Endothelial cell of umbilical vein (primary cell): ENCODE results near the gene IL17REL. TPM values are rescaled to one million over a fixed set of nuclear protein-coding genes. Genes with fewer than 3 reads are reported as not detected.

Experiments
- BruUV-seq: library from RNA; stranded (reverse); fragments of 400-500 nt; replicated peaks from 2 replicates; lab custom pipeline; 2021; lab: Mats Ljungman, UMichigan
- CTCF ChIA-PET: fragments of 300-600, 350-600 bp; sonication (Branson Sonifier 250); formaldehyde crosslinking; loops from one replicate; lab custom pipeline; 2021; ENCODE audit warnings: antibody characterized with exemption, inconsistent platforms; lab: Charles Lee
- POLR2A ChIA-PET: fragments of 300-600, 350-600 bp; sonication (Branson Sonifier 250); formaldehyde crosslinking; loops from one replicate; lab custom pipeline; 2021; ENCODE audit warnings: antibody characterized with exemption, inconsistent platforms; lab: Charles Lee
- DNase-seq: peaks from one replicate; pipeline ENCODE4 v3.0.0-alpha.2; 2011; ENCODE audit warnings: low read depth, low spot score
- FAIRE-seq: peaks from 2 replicates; lab custom pipeline; 2011; peaks lifted over from hg19 to GRCh38; lab: Jason Lieb, UNC
- H2AFZ ChIP-seq: 2 replicates; pipeline ENCODE4 v1.6.0; 2012; ENCODE audit warnings: low read depth, low read length, control low read depth, inconsistent platforms
- H3K27ac ChIP-seq: 2 replicates; pipeline ENCODE4 v1.5.1; 2011; ENCODE audit warnings: low read depth, mild to moderate bottlenecking, control low read depth, low read length, moderate library complexity; ENCODE audit not compliant: insufficient read depth
- H3K27me3 ChIP-seq, 2 experiments: 2 replicates each; pipeline versions ENCODE4 v1.6.0 to v1.6.1; 2011; ENCODE audit warnings: low read length in 2 of 2, mixed read lengths in 1 of 2; ENCODE audit not compliant: control insufficient read depth in 2 of 2, insufficient read depth in 2 of 2
- H3K36me3 ChIP-seq, 2 experiments: 2 replicates in 1 of 2; 3 replicates in 1 of 2; pipeline ENCODE4 v1.5.1; 2011; ENCODE audit warnings: low read length in 2 of 2, mild to moderate bottlenecking in 1 of 2, moderate library complexity in 1 of 2; ENCODE audit not compliant: control insufficient read depth in 2 of 2, insufficient read depth in 2 of 2; ENCODE audit errors: extremely low read depth in 1 of 2
- H3K4me1 ChIP-seq: 3 replicates; pipeline ENCODE4 v1.5.1; 2011; ENCODE audit warnings: mild to moderate bottlenecking, low read length; ENCODE audit not compliant: control insufficient read depth, insufficient read depth; ENCODE audit errors: extremely low read depth
- H3K4me2 ChIP-seq: 2 replicates; pipeline ENCODE4 v1.6.1; 2011; ENCODE audit warnings: low read length, control low read depth, mixed read lengths; ENCODE audit not compliant: insufficient read depth
- H3K4me3 ChIP-seq, 3 experiments: fragments of 200-600 bp in 1 of 3; sonication (generic), shearing (Covaris generic) in 1 of 3; replicated peaks in 1 of 3; 2 replicates each; pipeline ENCODE4 v1.5.1; 2011 to 2016; ENCODE audit warnings: control low read depth in 3 of 3, low read length in 3 of 3, mild to moderate bottlenecking in 2 of 3, inconsistent platforms in 1 of 3, low read depth in 1 of 3, moderate library complexity in 1 of 3; ENCODE audit not compliant: insufficient read depth in 1 of 3
- H3K79me2 ChIP-seq: 2 replicates; pipeline ENCODE4 v1.6.0; 2012; ENCODE audit warnings: low read length, inconsistent platforms; ENCODE audit not compliant: control insufficient read depth, insufficient read depth
- H3K9ac ChIP-seq: replicated peaks from 2 replicates; pipeline ENCODE3; 2011; ENCODE audit warnings: low read length, control low read depth; ENCODE audit not compliant: insufficient read depth; ENCODE audit errors: extremely low read depth
- H3K9me1 ChIP-seq: replicated peaks from 3 replicates; pipeline ENCODE4 v1.6.0; 2011; ENCODE audit warnings: mild to moderate bottlenecking, low read length; ENCODE audit not compliant: control insufficient read depth, insufficient read depth; ENCODE audit errors: extremely low read depth
- H3K9me3 ChIP-seq: replicated peaks from 2 replicates; pipeline ENCODE4 v1.5.1; 2012; ENCODE audit warnings: low read length, inconsistent platforms; ENCODE audit not compliant: control insufficient read depth, insufficient read depth
- H4K20me1 ChIP-seq: replicated peaks from 2 replicates; pipeline ENCODE3; 2011; ENCODE audit warnings: mild to moderate bottlenecking, low read length; ENCODE audit not compliant: control insufficient read depth, insufficient read depth; ENCODE audit errors: extremely low read depth
- EZH2 ChIP-seq: IDR thresholded peaks from 2 replicates; pipeline ENCODE4 v1.6.1; 2012; ENCODE audit warnings: borderline replicate concordance, low read depth, mild to moderate bottlenecking, moderate library complexity, low read length, inconsistent platforms; ENCODE audit not compliant: severe bottlenecking
- FOS ChIP-seq: IDR thresholded peaks from 2 replicates; pipeline ENCODE4 v1.6.1; 2011; ENCODE audit warnings: mild to moderate bottlenecking, low read length, moderate library complexity, borderline replicate concordance; ENCODE audit not compliant: insufficient read depth
- GATA2 ChIP-seq: IDR thresholded peaks from 2 replicates; pipeline ENCODE4 v1.7.0; 2011; ENCODE audit warnings: low read depth, mild to moderate bottlenecking, moderate library complexity, mixed read lengths, low read length; ENCODE audit not compliant: insufficient read length, insufficient read depth
- JUN ChIP-seq: IDR thresholded peaks from 2 replicates; pipeline ENCODE4 v1.6.1; 2011; ENCODE audit warnings: borderline replicate concordance, low read depth; ENCODE audit not compliant: insufficient read length, insufficient read depth
- MAX ChIP-seq: IDR thresholded peaks from 2 replicates; pipeline ENCODE4 v1.6.1; 2011; ENCODE audit not compliant: insufficient read depth, insufficient read length
- MYC ChIP-seq: IDR thresholded peaks from one replicate; pipeline ENCODE4 v1.6.1; 2011; ENCODE audit warnings: mild to moderate bottlenecking, low read depth, low read length
- POLR2A ChIP-seq: IDR thresholded peaks from 2 replicates; pipeline ENCODE4 v1.6.1; 2012; ENCODE audit warnings: low read depth, mild to moderate bottlenecking, control low read depth, low read length
- POLR2AphosphoS5 ChIP-seq: IDR thresholded peaks from 2 replicates; pipeline ENCODE4 v1.6.1; 2012; ENCODE audit warnings: low read depth, mild to moderate bottlenecking, control low read depth, low read length, moderate library complexity; ENCODE audit not compliant: insufficient read depth
- dilution Hi-C: fragments of 300-500 bp; cut with MboI; formaldehyde crosslinking; loops from one replicate; pipeline ENCODE4 v1.15.0; 2019; ENCODE audit warnings: low sequenced_read_pairs; ENCODE audit not compliant: extremely low pct_ligation_motif_present
- intact Hi-C: fragments of 100-400 bp; cut with micrococcal nuclease; formaldehyde crosslinking; loops from one replicate; pipeline ENCODE4 v1.10.0; 2022
- polyA plus RNA-seq, 4 experiments: library from polyadenylated mRNA; depleted of rRNA in 3 of 4; stranded (reverse) in 3 of 4; unstranded in 1 of 4; fragments of >200 nt; gene quantifications; 2 replicates each; pipeline versions ENCODE4 v1.2.1 to v1.2.3, GENCODE V29; 2011 to 2012; ENCODE audit warnings: missing spikeins in 1 of 4
- total RNA-seq: library from RNA; stranded (reverse); gene quantifications from 2 replicates; pipeline ENCODE4 v1.2.3, GENCODE V29; 2021
- TF ChIP-seq, protein P1 (sequence below), 2 donors: IDR thresholded peaks; 1 replicate in 1 of 2; 2 replicates in 1 of 2; pipeline ENCODE4 v1.5.1; 2011; ENCODE audit warnings: low read length in 2 of 2, mild to moderate bottlenecking in 2 of 2, moderate library complexity in 2 of 2, control low read depth in 1 of 2, inconsistent platforms in 1 of 2, low read depth in 1 of 2; ENCODE audit not compliant: insufficient read depth in 1 of 2; ENCODE audit errors: extremely low read depth in 1 of 2

The IL17REL gene
- total and polyA plus RNA-seq, 2 donors (not counting 3 experiments of a cell fraction or from before 2014, with no cell fraction given), result 0.06 to 0.15 TPM

- H3K4me1 ChIP-seq, result no peaks in the 10 kb centered on the region
- no peak for DNase-seq
- no peaks in the 10 kb centered on the region for H3K9me1 ChIP-seq
- H4K20me1 ChIP-seq, result no peaks in the 10 kb centered on the region
- H3K79me2 ChIP-seq, result no peaks in the 10 kb centered on the region
- no peak overlapping the region for H3K9ac ChIP-seq
- no TSS peak for BruUV-seq
- intact Hi-C loops, result no loop called here
- TF ChIP-seq MAX (no peak), FOS (no peak), EZH2 (no peak), MYC (no peak), GATA2 (no peak), POLR2AphosphoS5 (no peak), POLR2A (no peak), JUN (no peak)
- TF ChIP-seq, protein P1, sequence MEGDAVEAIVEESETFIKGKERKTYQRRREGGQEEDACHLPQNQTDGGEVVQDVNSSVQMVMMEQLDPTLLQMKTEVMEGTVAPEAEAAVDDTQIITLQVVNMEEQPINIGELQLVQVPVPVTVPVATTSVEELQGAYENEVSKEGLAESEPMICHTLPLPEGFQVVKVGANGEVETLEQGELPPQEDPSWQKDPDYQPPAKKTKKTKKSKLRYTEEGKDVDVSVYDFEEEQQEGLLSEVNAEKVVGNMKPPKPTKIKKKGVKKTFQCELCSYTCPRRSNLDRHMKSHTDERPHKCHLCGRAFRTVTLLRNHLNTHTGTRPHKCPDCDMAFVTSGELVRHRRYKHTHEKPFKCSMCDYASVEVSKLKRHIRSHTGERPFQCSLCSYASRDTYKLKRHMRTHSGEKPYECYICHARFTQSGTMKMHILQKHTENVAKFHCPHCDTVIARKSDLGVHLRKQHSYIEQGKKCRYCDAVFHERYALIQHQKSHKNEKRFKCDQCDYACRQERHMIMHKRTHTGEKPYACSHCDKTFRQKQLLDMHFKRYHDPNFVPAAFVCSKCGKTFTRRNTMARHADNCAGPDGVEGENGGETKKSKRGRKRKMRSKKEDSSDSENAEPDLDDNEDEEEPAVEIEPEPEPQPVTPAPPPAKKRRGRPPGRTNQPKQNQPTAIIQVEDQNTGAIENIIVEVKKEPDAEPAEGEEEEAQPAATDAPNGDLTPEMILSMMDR (IDR thresholded peaks at IDR 0.05; ENCODE audit: extremely low read depth in 1 of 2, insufficient read depth in 1 of 2, low read depth in 1 of 2, low read length in 2 of 2), result no peak
- dilution Hi-C loops, result no loop called here
- H3K4me3 ChIP-seq, result no peak overlapping the region
- peaks cover 9 to 12% of the 10 kb centered on the region in 2 experiments for H3K27me3 ChIP-seq
- no peak for FAIRE-seq
- H3K4me2 ChIP-seq, result no peak overlapping the region
- no peaks in the 10 kb centered on the region for H3K9me3 ChIP-seq
- H2AFZ ChIP-seq, result no peak overlapping the region
- H3K36me3 ChIP-seq, result no peaks in the 10 kb centered on the region
- H3K27ac ChIP-seq, result no peak overlapping the region
- CTCF ChIA-PET, result no interaction called here
- POLR2A ChIA-PET, result no interaction called here
Observed at GRCh38 chr22:50020606-50021005, 8.0 kb upstream of the IL17REL start.
